MM.1S (cell line): ENCODE results near the gene RHBDD1.

Experiments used
- CTCF ChIP-seq: fragments of 300-600 bp; sonication (generic); IDR thresholded peaks from 2 replicates; pipeline ENCODE4 v1.5.1; 2016; ENCODE audit warnings: antibody characterized with exemption, low read length, mixed read lengths
- EZH2 ChIP-seq: fragments of 300-600 bp; sonication (generic); optimal IDR thresholded peaks from 2 replicates; pipeline ENCODE3; 2017; ENCODE audit warnings: low read depth, mild to moderate bottlenecking, antibody characterized with exemption, low read length, mixed read lengths

GRCh38 chr2:226832061-226832460, 3.8 kb upstream of the RHBDD1 start:
- TF ChIP-seq CTCF (no peak), EZH2 (no peak)
